ENCODE measurements around the gene CCDC134.
"Not testable (repeated sequence)": the region's sequence is repeated elsewhere in the genome, so short reads cannot be mapped to it uniquely, and the experiment has no call there.

CCDC134 gene

GRCh38 chr22:41825376-41825775, 24.9 kb downstream of the CCDC134 start:
- no peak for DNase-seq

GRCh38 chr22:41826021-41826420, 25.5 kb downstream of the CCDC134 start:
- DNase-seq, result no peak

DNA sequence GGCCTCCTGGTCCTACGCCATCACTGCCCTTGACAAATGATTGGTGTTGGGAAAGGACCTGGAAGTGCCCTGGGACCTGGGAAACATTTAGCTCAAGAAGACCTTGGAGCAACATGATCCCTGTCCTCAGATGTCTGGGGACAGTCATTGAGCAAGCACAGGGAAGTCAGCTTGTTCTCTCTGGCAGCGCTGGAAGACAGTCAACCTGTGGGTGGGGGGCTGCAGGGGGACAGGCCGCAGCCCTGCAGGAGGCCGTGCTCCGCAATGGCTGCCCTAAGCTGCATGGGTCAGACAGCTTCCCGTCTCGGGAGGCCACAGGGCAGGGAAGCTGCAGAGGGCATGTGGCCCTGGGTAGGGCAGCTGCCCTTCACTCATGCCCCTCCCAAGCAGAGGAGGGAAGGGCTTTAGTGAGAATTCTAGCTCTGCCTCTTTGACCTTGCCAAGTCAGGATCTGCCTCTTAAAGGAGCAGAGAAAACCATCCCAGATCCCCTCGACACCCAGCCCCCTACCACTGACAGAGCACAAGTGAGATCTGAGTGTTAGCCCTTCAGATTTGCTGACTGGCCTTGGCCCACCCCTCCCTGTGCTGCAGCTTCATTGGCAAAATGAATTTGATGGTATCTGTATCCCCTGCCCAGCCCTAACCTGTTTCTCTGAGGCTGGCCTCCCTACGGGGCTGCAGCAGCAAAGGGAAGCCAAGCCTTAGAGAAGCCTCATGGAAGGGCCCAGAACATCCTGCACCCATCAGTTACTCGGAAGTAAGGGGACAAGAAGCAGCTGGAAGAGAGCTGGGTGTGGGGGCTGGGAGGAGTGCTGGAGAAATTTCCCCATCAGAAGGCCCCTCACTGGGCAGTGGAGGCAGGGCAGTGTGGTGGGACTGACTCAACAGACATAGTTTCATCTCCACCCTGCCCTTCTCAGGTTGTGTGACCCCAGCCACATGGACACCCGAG, 26.2 kb downstream of the CCDC134 start:
- DNase-seq, result no peak

GRCh38 chr22:41827671-41828070, 27.2 kb downstream of the CCDC134 start:
- DNase-seq, result no peak

DNA sequence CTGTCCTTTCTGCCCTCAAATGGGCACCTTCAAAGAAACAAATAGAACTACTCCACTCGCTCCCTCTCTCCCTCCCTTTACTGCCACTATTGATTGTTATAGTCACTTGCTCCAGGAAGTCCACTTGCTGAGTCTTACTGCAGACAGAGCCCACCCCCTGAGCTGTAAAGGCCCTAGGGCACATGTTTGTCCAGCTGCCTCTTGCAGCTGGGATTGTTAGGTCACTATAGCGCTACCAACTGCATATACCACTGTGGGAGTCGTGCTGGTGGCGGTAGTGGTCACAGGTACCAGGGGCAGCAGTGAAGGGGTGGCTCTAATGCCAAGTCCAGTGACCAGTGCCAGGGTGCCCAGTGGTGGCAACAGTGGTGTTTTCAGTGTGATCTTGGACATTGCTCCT, 28.0 kb downstream of the CCDC134 start:
- no peak for DNase-seq

DNA sequence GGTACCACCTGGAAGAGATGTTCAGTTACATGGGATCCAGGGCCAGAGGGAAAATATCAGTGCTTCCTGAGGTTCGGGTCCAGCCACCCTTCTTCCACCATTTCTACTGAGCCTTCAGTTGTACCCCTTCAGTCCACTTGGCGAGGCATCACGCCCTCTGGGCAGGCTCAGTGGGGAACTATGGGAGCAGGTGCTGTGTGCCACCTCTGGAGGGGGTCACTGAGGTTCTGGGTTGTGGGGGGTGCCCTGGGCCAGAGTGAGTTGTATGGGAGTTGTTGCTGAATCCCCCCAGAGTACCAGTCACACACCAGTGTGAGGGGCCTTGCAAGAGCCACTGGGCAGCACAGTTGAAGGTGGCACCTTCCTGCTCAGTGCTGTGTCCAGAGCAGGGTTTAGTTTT, 29.7 kb downstream of the CCDC134 start:
- no peak for DNase-seq

GRCh38 chr22:41831383-41831782, 30.9 kb downstream of the CCDC134 start:
- DNase-seq, result no peak

DNA sequence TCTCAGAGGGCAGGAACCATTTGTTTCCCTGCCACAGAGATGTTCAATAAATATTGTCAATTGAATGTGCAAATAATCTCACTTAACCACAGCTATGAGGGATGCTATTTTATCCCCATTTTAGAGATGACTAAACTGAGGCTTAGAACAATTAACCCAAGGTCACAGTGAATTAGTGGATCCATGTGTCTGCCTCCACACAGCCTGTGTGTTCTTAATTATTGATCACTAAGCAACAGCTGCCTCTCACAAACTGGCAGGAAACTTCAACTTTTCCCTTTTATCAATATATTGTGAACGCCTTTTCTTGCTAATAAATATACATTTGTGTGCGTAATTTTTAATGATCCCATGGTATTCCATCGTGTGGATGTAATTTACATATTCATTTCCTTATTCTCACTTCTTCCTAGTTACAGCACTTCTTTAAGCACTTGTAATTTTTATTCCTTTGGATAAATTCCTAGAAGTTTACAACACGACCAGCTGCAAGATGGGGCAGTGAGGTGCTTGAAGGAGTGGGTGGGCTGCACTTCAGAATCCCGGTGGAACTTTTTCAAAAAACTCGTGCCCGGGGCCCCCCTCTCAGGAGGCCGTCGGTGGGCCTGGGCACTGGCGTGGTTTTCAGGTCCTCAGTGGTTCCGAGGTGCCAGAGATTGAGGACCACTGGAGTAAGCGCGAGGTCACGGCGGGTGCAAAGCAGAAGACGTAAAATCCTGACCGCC, 31.5 kb downstream of the CCDC134 start:
- DNase-seq, result no peak

- peak; percentile 98 for DNase-seq
Observed at GRCh38 chr22:41832553-41833368, 32.3 kb downstream of the CCDC134 start, which contains the start of gene SREBF2. Gene SREBF2, plus strand, starts transcription at chr22:41833105. Its CDS starts 166 bp downstream, at chr22:41833271.

GRCh38 chr22:41833369-41834004, 33.0 kb downstream of the CCDC134 start:
- peak; percentile 41 for DNase-seq

DNA sequence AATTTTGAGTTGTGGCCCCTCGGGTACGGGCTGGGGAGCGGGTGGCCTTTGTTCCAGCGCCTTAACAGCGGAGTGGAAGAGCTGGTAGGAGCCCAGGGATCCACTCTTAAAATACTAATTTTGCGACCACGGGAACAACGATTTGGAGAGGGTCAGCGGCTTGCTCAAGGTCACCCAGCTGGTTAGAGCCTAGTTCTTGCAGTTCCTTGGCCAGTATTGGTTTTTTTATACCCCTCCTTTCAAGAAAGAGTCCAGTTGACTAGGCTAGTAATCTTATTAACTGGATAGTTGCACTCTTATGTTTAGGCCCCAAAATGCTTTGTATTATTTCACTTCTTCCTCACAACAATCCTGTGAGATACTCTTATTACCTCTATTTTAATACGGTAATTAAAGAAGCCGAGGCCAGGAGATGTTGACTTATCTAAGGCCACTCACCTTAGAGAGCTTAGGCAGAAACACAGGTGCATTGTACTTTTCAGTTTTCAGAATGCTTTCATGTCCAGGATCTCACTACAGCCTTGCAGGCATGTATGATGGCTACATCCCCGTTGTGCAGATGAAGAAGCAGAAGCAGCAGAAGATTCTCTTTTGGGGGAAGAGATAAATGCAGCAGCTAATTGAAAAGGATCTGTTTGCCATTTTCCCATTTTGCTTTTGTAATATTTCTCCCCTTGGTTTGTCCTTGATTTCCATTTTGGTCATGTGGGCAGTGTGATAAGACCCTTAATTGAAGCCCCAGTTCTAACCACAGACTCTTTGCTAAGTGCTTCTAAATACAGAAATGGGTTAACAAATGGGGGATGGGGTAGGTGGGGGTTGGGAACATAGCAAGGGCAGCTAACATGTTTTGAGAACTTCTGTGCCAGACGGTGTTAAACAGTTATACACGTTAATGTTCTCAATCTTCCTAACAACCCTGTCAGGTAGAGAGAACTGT, 33.8 kb downstream of the CCDC134 start:
- DNase-seq, result no peak

GRCh38 chr22:41835462-41835861, 35.0 kb downstream of the CCDC134 start:
- not testable (repeated sequence) for DNase-seq

GRCh38 chr22:41836551-41836950, 36.1 kb downstream of the CCDC134 start:
- no peak for DNase-seq

DNA sequence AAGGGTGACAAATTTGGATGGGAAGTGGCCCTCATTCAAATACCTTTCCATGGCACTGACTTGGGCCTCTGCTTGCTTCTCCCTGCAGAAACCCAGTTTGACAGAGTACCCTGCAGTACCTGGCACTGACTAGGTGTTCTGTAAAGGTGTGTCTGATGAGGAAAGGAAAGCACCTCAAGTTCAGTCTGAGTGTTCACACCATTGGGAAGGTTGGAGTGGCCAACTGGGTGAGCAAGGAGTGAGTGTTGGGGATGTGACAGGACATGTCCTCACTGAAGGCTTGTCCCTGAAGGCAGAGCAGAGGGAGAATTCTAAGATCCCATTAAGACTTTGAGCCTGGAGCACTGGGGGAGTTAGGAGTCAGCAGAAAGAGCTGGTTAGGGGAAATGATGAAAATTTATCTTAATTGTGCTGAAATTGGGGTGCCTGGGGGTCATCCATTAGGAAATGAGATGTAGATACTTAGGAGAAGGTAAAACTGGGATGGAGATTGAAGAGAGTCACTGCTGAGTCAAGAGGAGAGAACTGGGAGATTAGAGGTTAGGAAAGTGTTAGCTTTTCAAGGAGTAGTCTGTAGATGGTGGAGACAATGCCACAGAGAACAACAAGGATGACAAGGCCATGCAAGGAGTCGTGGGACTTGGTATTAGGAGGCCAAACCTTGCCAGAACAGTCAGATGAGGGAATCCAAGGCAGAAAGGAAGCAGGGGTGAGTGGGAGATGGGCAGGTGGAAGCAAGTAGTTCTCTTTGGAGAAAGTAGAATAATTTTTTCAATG, 38.6 kb downstream of the CCDC134 start:
- no peak for DNase-seq

DNA sequence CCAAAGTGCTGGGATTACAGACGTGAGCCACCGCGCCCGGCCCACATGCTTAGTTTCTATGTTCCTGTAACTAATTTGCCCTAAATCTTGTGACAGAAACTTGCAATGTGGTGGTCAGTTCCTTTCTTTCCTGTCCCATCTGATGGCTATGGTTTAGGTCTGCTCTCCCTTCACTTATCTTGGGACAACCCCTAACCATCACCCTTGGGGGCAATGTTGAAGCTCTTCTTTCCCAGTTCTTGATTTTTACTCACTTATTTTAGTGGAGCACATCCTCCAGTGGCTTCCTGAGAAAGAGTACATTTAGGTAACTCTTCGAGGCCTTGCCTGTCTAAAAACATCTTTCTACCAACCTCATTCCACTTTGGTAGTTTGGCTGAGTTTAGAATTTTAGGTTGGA, 39.7 kb downstream of the CCDC134 start:
- no peak for DNase-seq

DNA sequence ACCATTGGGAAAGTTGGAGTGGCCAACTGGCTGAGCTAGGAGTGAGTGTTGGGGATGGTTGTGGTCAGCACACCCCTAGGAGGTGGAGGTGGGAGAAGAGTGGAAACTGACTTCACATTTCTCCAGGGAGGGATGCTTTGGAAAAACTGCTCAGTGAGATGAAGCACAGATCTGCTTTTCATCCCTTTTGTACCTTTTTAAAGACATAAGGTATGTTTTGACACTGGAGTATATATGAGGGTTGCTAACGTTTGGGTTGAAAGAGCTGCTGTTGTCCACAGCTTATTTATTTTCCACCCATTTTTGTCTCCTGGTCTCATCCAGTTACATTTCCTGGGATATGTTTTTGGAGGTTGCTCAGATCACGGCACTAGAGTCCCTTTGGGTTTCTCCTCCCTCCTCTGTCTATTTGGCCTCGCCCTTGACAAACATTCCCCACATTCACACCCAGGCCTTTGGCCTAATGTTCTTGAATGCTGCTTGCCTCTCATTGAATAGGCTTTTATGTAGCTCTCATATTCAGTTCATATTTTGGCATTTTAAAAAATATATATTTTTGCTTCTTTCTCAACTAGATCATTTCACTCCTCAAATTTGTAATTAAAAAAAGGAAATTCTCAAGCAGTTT, 40.7 kb downstream of the CCDC134 start:
- DNase-seq, result no peak

GRCh38 chr22:41842996-41843970, 42.8 kb downstream of the CCDC134 start:
- DNase-seq, result no peak

- no peak for DNase-seq
Observed at GRCh38 chr22:41844036-41844435, 43.6 kb downstream of the CCDC134 start.

DNA sequence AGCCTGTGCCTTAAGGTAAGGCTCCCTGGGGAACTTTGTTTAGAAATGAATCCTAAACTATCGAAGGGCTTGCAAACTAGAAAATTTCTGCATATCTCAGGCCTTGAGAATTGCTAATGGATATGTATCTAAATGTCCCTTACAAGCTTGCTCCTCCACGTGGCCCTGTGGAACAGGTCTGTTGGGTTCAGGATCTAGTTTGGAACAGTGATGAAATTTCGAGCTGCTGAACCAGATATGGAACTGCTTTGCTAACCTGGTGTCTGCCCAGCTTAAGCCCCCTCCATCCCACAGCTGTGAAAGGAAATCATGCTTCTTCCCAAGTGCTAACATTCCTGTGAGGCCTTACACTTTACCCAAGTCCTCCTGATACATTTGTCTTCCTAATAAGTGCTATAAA, 44.0 kb downstream of the CCDC134 start:
- DNase-seq, result no peak
